HepG2 (cell line): Measurements from ENCODE around the gene RICTOR. TPM values are rescaled to one million over a fixed set of nuclear protein-coding genes. Genes with fewer than 3 reads are reported as not detected.

Source experiments
- ATAC-seq: fragments of 200-7000 bp; cut with Tn5 transposase; 3 replicates; pipeline ENCODE4 v1.9.1; 2020; ENCODE audit warnings: mild to moderate bottlenecking, moderate library complexity
- BruUV-seq: library from RNA; stranded (reverse); fragments of 400-500 nt; replicated peaks from 2 replicates; lab custom pipeline; 2021; lab: Mats Ljungman, UMichigan
- CTCF ChIA-PET: fragments of 300-600 bp; formaldehyde crosslinking; extraction: SDS; loops from one replicate; lab custom pipeline; 2021; ENCODE audit warnings: low total read pairs, inconsistent platforms, low intra/inter-chr PET ratio; lab: Yijun Ruan, JAX
- POLR2A ChIA-PET: fragments of 350-600 bp; sonication (Branson Sonifier 250); formaldehyde crosslinking; loops from one replicate; lab custom pipeline; 2020; ENCODE audit warnings: antibody characterized with exemption, inconsistent platforms; lab: Yijun Ruan, JAX
- DNase-seq: peaks from one replicate; pipeline ENCODE4 v3.0.0-alpha.2; 2015; ENCODE audit warnings: low spot score
- FAIRE-seq: peaks from 3 replicates; lab custom pipeline; 2011; peaks lifted over from hg19 to GRCh38; lab: Jason Lieb, UNC
- H2AFZ ChIP-seq: one replicate; pipeline ENCODE4 v1.6.1; 2011; ENCODE audit warnings: low read length, inconsistent platforms
- H3K27ac ChIP-seq: fragments of 300-600 bp; 3 replicates; pipeline ENCODE4 v1.8.0; 2011; ENCODE audit warnings: mixed run types, mild to moderate bottlenecking, mixed read lengths, low read length, inconsistent platforms; ENCODE audit not compliant: insufficient read depth; ENCODE audit errors: extremely low read length
- H3K27me3 ChIP-seq, 2 experiments: fragments of 200-600 bp in 1 of 2; 2 replicates in 1 of 2; 3 replicates in 1 of 2; pipeline versions ENCODE4 v1.6.0 to v1.8.0; 2011; ENCODE audit warnings: low read length in 2 of 2, mild to moderate bottlenecking in 2 of 2, moderate library complexity in 2 of 2, inconsistent platforms in 1 of 2; ENCODE audit not compliant: insufficient read depth in 2 of 2, control insufficient read depth in 1 of 2
- H3K36me3 ChIP-seq, 2 experiments: fragments of 200-600 bp in 1 of 2; replicated peaks in 1 of 2; 2 replicates in 1 of 2; 3 replicates in 1 of 2; pipeline versions ENCODE4 v1.5.1 to v1.8.0; 2011; ENCODE audit warnings: low read length in 2 of 2, inconsistent platforms in 1 of 2; ENCODE audit not compliant: insufficient read depth in 2 of 2, control insufficient read depth in 1 of 2
- H3K4me1 ChIP-seq: 2 replicates; pipeline ENCODE4 v1.5.1; 2012; ENCODE audit warnings: low read length, inconsistent platforms; ENCODE audit not compliant: insufficient read depth
- H3K4me2 ChIP-seq: 2 replicates; pipeline ENCODE4 v1.6.0; 2011; ENCODE audit warnings: low read depth, low read length, inconsistent platforms
- H3K4me3 ChIP-seq, 3 experiments: fragments of 200-600 bp in 1 of 3; sonication (generic), shearing (Covaris generic) in 1 of 3; replicated peaks in 1 of 3; 2 replicates each; pipeline ENCODE4 v1.5.1; 2011 to 2016; ENCODE audit warnings: low read length in 3 of 3, inconsistent platforms in 2 of 3, low read depth in 2 of 3, mild to moderate bottlenecking in 2 of 3, control low read depth in 1 of 3, mixed read lengths in 1 of 3; ENCODE audit not compliant: insufficient read depth in 1 of 3
- H3K79me2 ChIP-seq: one replicate; pipeline ENCODE4 v1.6.1; 2011; ENCODE audit warnings: low read length, inconsistent platforms; ENCODE audit not compliant: insufficient read depth
- H3K9ac ChIP-seq: 2 replicates; pipeline ENCODE4 v1.6.0; 2011; ENCODE audit warnings: mild to moderate bottlenecking, low read depth, low read length, inconsistent platforms; ENCODE audit not compliant: insufficient read depth
- H3K9me3 ChIP-seq: 2 replicates; pipeline ENCODE4 v1.5.1; 2012; ENCODE audit warnings: mild to moderate bottlenecking, low read length
- H4K20me1 ChIP-seq: 2 replicates; pipeline ENCODE4 v1.6.0; 2011; ENCODE audit warnings: inconsistent platforms, mild to moderate bottlenecking, low read length, moderate library complexity; ENCODE audit not compliant: insufficient read depth
- AGO2 ChIP-seq: fragments of 200-400 bp; formaldehyde crosslinking; optimal IDR thresholded peaks from 2 replicates; pipeline ENCODE3; 2017; ENCODE audit warnings: mild to moderate bottlenecking, low read depth, low read length, moderate library complexity
- ISL2 ChIP-seq: sonication (generic); formaldehyde crosslinking; IDR thresholded peaks from 2 replicates; pipeline ENCODE4 v1.5.0; 2020; ENCODE audit warnings: missing genetic modification reagents
- SSRP1 ChIP-seq: IDR thresholded peaks from 2 replicates; pipeline ENCODE4 v1.6.1; 2016; ENCODE audit warnings: control low read depth
- U2AF2 ChIP-seq: fragments of 200-400 bp; formaldehyde crosslinking; IDR thresholded peaks from 2 replicates; pipeline ENCODE4 v1.6.1; 2017; ENCODE audit warnings: low read depth, mild to moderate bottlenecking, low read length
- ZNF205 ChIP-seq: IDR thresholded peaks from 2 replicates; pipeline ENCODE4 v1.6.1; 2018; ENCODE audit warnings: missing biosample characterization, missing genetic modification reagents
- WGBS: methylation state at CpG from one replicate; pipeline ENCODE4 v1.1.6; 2017; ENCODE audit warnings: low lambda C conversion rate; 5-methylcytosine and 5-hydroxymethylcytosine counted together
- in situ Hi-C: cut with HindIII; loops from 2 replicates; pipeline ENCODE4 v1.10.0; 2017; ENCODE audit warnings: low pct_unique_long_range_greater_than_20kb; ENCODE audit not compliant: extremely low pct_ligation_motif_present
- intact Hi-C: fragments of 100-400 bp; cut with micrococcal nuclease; formaldehyde crosslinking; loops from one replicate; pipeline ENCODE4 v1.10.0; 2022; ENCODE audit not compliant: unreplicated experiment
- polyA plus RNA-seq, 8 experiments: library from polyadenylated mRNA; depleted of rRNA in 3 of 8; stranded (reverse) in 7 of 8; unstranded in 1 of 8; fragments of >200 nt; fragmentation: Illumina TruSeq in 4 of 8; extraction: Trizol in 4 of 8; gene quantifications; 2 replicates each; pipeline versions ENCODE4 v1.2.1 to v1.2.3, GENCODE V29; 2011 to 2016; ENCODE audit warnings: low read depth in 4 of 8, missing spikeins in 1 of 8, mixed read lengths in 1 of 8; ENCODE audit not compliant: insufficient read depth in 1 of 8
- total RNA-seq, 5 experiments: library from RNA; depleted of rRNA; stranded (reverse); fragments of >200 nt; fragmentation: Illumina TruSeq; extraction: Trizol; gene quantifications; 2 replicates each; pipeline ENCODE4 v1.2.3, GENCODE V29; 2016; ENCODE audit warnings: low read depth in 1 of 5
- TF ChIP-seq, protein P1 (sequence below): sonication (generic); formaldehyde crosslinking; IDR thresholded peaks from 2 replicates; pipeline ENCODE4 v1.4.0; 2020; ENCODE audit warnings: missing genetic modification reagents
- TF ChIP-seq, protein P2 (sequence below): sonication (generic); formaldehyde crosslinking; IDR thresholded peaks from 2 replicates; pipeline ENCODE4 v1.4.0; 2020; ENCODE audit warnings: missing genetic modification reagents, borderline replicate concordance

Gene RICTOR
- total and polyA plus RNA-seq, 2 of the 13 experiments (the other 11 are each of a cell fraction or from before 2014, with no cell fraction given), result 10.7 to 15.4 TPM

GRCh38 chr5:39121922-39122321, 47.7 kb upstream of the RICTOR start (continued):
- no peak for TF ChIP-seq ZNF205 (CRISPR knock-in tag)
- no peak for TF ChIP-seq AGO2
- TF ChIP-seq, protein P1, sequence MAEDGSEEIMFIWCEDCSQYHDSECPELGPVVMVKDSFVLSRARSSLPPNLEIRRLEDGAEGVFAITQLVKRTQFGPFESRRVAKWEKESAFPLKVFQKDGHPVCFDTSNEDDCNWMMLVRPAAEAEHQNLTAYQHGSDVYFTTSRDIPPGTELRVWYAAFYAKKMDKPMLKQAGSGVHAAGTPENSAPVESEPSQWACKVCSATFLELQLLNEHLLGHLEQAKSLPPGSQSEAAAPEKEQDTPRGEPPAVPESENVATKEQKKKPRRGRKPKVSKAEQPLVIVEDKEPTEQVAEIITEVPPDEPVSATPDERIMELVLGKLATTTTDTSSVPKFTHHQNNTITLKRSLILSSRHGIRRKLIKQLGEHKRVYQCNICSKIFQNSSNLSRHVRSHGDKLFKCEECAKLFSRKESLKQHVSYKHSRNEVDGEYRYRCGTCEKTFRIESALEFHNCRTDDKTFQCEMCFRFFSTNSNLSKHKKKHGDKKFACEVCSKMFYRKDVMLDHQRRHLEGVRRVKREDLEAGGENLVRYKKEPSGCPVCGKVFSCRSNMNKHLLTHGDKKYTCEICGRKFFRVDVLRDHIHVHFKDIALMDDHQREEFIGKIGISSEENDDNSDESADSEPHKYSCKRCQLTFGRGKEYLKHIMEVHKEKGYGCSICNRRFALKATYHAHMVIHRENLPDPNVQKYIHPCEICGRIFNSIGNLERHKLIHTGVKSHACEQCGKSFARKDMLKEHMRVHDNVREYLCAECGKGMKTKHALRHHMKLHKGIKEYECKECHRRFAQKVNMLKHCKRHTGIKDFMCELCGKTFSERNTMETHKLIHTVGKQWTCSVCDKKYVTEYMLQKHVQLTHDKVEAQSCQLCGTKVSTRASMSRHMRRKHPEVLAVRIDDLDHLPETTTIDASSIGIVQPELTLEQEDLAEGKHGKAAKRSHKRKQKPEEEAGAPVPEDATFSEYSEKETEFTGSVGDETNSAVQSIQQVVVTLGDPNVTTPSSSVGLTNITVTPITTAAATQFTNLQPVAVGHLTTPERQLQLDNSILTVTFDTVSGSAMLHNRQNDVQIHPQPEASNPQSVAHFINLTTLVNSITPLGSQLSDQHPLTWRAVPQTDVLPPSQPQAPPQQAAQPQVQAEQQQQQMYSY, result no peak
- TF ChIP-seq SSRP1 (CRISPR knock-in tag), result no peak
- TF ChIP-seq U2AF2, result no peak
- TF ChIP-seq ISL2 (CRISPR knock-in tag), result no peak

DNA sequence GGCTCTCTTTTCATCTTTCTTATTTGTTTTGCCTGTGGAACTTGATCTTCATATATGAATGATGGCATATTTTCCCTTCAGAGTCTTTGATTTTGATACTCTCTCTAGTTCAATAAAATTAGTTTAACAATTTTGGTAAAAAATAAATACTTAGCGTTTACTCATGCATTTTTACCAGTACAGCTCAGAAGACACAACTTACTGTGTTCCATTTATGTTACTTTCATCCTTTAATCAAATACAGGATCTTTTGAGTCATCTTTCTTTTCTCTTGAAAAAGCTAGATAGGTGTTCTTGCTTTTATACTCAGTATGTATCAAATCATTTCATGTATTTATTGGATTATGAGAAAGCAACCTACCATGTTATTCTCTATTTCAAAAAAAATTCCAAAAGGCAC, 47.1 kb upstream of the RICTOR start:
- intact Hi-C loops, result no loop called here
- FAIRE-seq (no peak), DNase-seq (no peak), ATAC-seq (no peak)
- H2AFZ ChIP-seq, result no peak overlapping the region
- no peaks in the 10 kb centered on the region for H4K20me1 ChIP-seq
- H3K79me2 ChIP-seq, result no peaks in the 10 kb centered on the region
- 3% methylated on average over 1 of the region's 1 CpG for WGBS
- POLR2A ChIA-PET, result no interaction called here
- CTCF ChIA-PET, result no interaction called here
- no peaks in the 10 kb centered on the region for H3K9me3 ChIP-seq
- H3K4me2 ChIP-seq, result no peak overlapping the region
- in situ Hi-C loops, result no loop called here
- H3K4me1 ChIP-seq, result no peaks in the 10 kb centered on the region
- TF ChIP-seq, protein P2, sequence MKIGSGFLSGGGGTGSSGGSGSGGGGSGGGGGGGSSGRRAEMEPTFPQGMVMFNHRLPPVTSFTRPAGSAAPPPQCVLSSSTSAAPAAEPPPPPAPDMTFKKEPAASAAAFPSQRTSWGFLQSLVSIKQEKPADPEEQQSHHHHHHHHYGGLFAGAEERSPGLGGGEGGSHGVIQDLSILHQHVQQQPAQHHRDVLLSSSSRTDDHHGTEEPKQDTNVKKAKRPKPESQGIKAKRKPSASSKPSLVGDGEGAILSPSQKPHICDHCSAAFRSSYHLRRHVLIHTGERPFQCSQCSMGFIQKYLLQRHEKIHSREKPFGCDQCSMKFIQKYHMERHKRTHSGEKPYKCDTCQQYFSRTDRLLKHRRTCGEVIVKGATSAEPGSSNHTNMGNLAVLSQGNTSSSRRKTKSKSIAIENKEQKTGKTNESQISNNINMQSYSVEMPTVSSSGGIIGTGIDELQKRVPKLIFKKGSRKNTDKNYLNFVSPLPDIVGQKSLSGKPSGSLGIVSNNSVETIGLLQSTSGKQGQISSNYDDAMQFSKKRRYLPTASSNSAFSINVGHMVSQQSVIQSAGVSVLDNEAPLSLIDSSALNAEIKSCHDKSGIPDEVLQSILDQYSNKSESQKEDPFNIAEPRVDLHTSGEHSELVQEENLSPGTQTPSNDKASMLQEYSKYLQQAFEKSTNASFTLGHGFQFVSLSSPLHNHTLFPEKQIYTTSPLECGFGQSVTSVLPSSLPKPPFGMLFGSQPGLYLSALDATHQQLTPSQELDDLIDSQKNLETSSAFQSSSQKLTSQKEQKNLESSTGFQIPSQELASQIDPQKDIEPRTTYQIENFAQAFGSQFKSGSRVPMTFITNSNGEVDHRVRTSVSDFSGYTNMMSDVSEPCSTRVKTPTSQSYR, result no peak
- H3K9ac ChIP-seq, result no peak overlapping the region
- BruUV-seq, result no TSS peak
- H3K4me3 ChIP-seq, result no peak overlapping the region
- H3K27ac ChIP-seq, result no peak overlapping the region
- no peaks in the 10 kb centered on the region for H3K36me3 ChIP-seq
- no peaks in the 10 kb centered on the region for H3K27me3 ChIP-seq
